Loucy (cell line): ENCODE measurements around the gene NR1D2.

ENCODE experiments used
- H2AFZ ChIP-seq: fragments of 200-600 bp; sonication (generic); 2 replicates; pipeline ENCODE4 v1.6.0; 2016; ENCODE audit warnings: antibody characterized with exemption, mild to moderate bottlenecking, low read length, moderate library complexity
- H3F3A ChIP-seq: fragments of 200-600 bp; 2 replicates; pipeline ENCODE4 v1.6.0; 2016; ENCODE audit warnings: antibody characterized with exemption, low read depth, mild to moderate bottlenecking
- H3K27me3 ChIP-seq: fragments of 200-600 bp; sonication (generic); 2 replicates; pipeline ENCODE4 v1.6.1; 2014; ENCODE audit warnings: low read length, mild to moderate bottlenecking; ENCODE audit not compliant: insufficient read depth, poor library complexity, severe bottlenecking
- H3K36me3 ChIP-seq: fragments of 200-600 bp; sonication (generic); 2 replicates; pipeline ENCODE4 v1.6.1; 2016; ENCODE audit warnings: low read length; ENCODE audit not compliant: insufficient read depth
- H3K4me1 ChIP-seq: fragments of 200-600 bp; sonication (generic); 2 replicates; pipeline ENCODE4 v1.5.1; 2014; ENCODE audit warnings: low read length, mild to moderate bottlenecking; ENCODE audit not compliant: insufficient read depth, poor library complexity, severe bottlenecking
- H3K4me2 ChIP-seq: fragments of 200-600 bp; sonication (generic); 2 replicates; pipeline ENCODE4 v1.6.0; 2014; ENCODE audit warnings: antibody characterized with exemption, low read length, low read depth, mild to moderate bottlenecking; ENCODE audit not compliant: poor library complexity, severe bottlenecking
- H3K4me3 ChIP-seq: fragments of 200-600 bp; sonication (generic); 2 replicates; pipeline ENCODE4 v1.5.1; 2014; ENCODE audit warnings: low read length, mild to moderate bottlenecking, mixed read lengths; ENCODE audit not compliant: poor library complexity, severe bottlenecking
- H3K79me2 ChIP-seq: fragments of 200-600 bp; sonication (generic); 2 replicates; pipeline ENCODE4 v1.6.1; 2014; ENCODE audit warnings: low read length; ENCODE audit not compliant: insufficient read depth
- H3K9ac ChIP-seq: fragments of 200-600 bp; sonication (generic); 2 replicates; pipeline ENCODE4 v1.6.0; 2014; ENCODE audit warnings: mild to moderate bottlenecking, low read depth, low read length, moderate library complexity; ENCODE audit not compliant: poor library complexity, severe bottlenecking
- H3K9me2 ChIP-seq: fragments of 200-600 bp; sonication (generic); replicated peaks from 2 replicates; pipeline ENCODE4 v1.6.1; 2016; ENCODE audit warnings: low read depth, low read length, mixed read lengths
- H3K9me3 ChIP-seq: fragments of 200-600 bp; sonication (generic); 2 replicates; pipeline ENCODE4 v1.6.1; 2014; ENCODE audit warnings: mild to moderate bottlenecking, antibody characterized with exemption, low read length, low read depth; ENCODE audit not compliant: insufficient read depth
- H4K20me1 ChIP-seq: fragments of 200-600 bp; sonication (generic); 2 replicates; pipeline ENCODE4 v1.6.0; 2014; ENCODE audit warnings: antibody characterized with exemption, low read length, mild to moderate bottlenecking; ENCODE audit not compliant: insufficient read depth, poor library complexity, severe bottlenecking
- CTCF ChIP-seq: fragments of 200-600 bp; sonication (generic); conservative IDR thresholded peaks from 2 replicates; pipeline ENCODE4 v1.5.1; 2014; ENCODE audit warnings: mild to moderate bottlenecking, antibody characterized with exemption, low read length
- EZH2phosphoT487 ChIP-seq: fragments of 200-600 bp; IDR thresholded peaks from 2 replicates; pipeline ENCODE4 v1.6.1; 2018; ENCODE audit warnings: antibody characterized with exemption, mild to moderate bottlenecking, moderate library complexity, borderline replicate concordance

Gene NR1D2

GRCh38 chr3:23913873-23914743 is 31.0 kb upstream of the NR1D2 start:
- Histone ChIP-seq H4K20me1 (peaks cover 21% of the 10 kb centered on the region), H3K79me2 (peaks cover 27% of the 10 kb centered on the region), H3K27me3 (peaks cover 16% of the 10 kb centered on the region), H3K36me3 (peaks cover 13% of the 10 kb centered on the region), H3F3A (no peaks in the 10 kb centered on the region), H3K9me2 (no peaks in the 10 kb centered on the region), H3K4me1 (peaks cover 18% of the 10 kb centered on the region), H3K4me3 (no peak overlapping the region), H3K9ac (no peak overlapping the region), H3K9me3 (no peaks in the 10 kb centered on the region), H2AFZ (no peak overlapping the region), H3K4me2 (no peak overlapping the region)
- TF ChIP-seq CTCF (no peak), EZH2phosphoT487 (no peak)

GRCh38 chr3:23915537-23916108 is 29.5 kb upstream of the NR1D2 start:
- peak overlapping the region; percentile 82 for H3K4me2 ChIP-seq
- peak overlapping the region; percentile 99 for H3K4me3 ChIP-seq
- H3K9ac ChIP-seq, result peak overlapping the region; percentile 94
- H3K9me3 ChIP-seq, result no peaks in the 10 kb centered on the region
- H3K27me3 ChIP-seq, result peaks cover 16% of the 10 kb centered on the region
- H2AFZ ChIP-seq, result peak overlapping the region; percentile 90; the same call in 1 of the 2 replicates
- H3K79me2 ChIP-seq, result peaks cover 42% of the 10 kb centered on the region
- H4K20me1 ChIP-seq, result peaks cover 36% of the 10 kb centered on the region
- H3F3A ChIP-seq, result peaks cover 4% of the 10 kb centered on the region; the same call in 1 of the 2 replicates
- peaks cover 29% of the 10 kb centered on the region for H3K4me1 ChIP-seq
- H3K9me2 ChIP-seq, result no peaks in the 10 kb centered on the region
- H3K36me3 ChIP-seq, result peaks cover 27% of the 10 kb centered on the region
- TF ChIP-seq CTCF (no peak), EZH2phosphoT487 (no peak)

GRCh38 chr3:23916152-23916885 is 28.8 kb upstream of the NR1D2 start:
- H3K4me2 ChIP-seq, result peak overlapping the region; percentile 82
- H3F3A ChIP-seq, result peaks cover 10% of the 10 kb centered on the region; the same call in 1 of the 2 replicates
- H4K20me1 ChIP-seq, result peaks cover 43% of the 10 kb centered on the region
- H3K4me3 ChIP-seq, result peak overlapping the region; percentile 99
- peaks cover 16% of the 10 kb centered on the region for H3K27me3 ChIP-seq
- peaks cover 49% of the 10 kb centered on the region for H3K79me2 ChIP-seq
- peaks cover 30% of the 10 kb centered on the region for H3K4me1 ChIP-seq
- peaks cover 34% of the 10 kb centered on the region for H3K36me3 ChIP-seq
- H2AFZ ChIP-seq, result peak overlapping the region; percentile 90
- H3K9me2 ChIP-seq, result no peaks in the 10 kb centered on the region
- no peak for TF ChIP-seq EZH2phosphoT487
- H3K9ac ChIP-seq, result peak overlapping the region; percentile 94
- no peaks in the 10 kb centered on the region for H3K9me3 ChIP-seq
